Mesenchymal stem cell (in vitro differentiated cells and primary cell): Measurements from ENCODE around the gene PIGM.

ENCODE experiments used
- DNase-seq: peaks from one replicate; pipeline ENCODE4 v3.0.0-alpha.2; 2013
- H2AFZ ChIP-seq: one replicate; pipeline ENCODE4 v1.6.1; 2013; ENCODE audit warnings: low read depth, mild to moderate bottlenecking, control low read depth, inconsistent platforms, low read length, moderate library complexity
- H2AK5ac ChIP-seq: 2 replicates; pipeline ENCODE4 v1.6.1; 2013; ENCODE audit warnings: low read length, moderate library complexity, mild to moderate bottlenecking, inconsistent platforms; ENCODE audit not compliant: severe bottlenecking
- H2BK120ac ChIP-seq: one replicate; pipeline ENCODE4 v1.6.1; 2013; ENCODE audit warnings: low read depth, mild to moderate bottlenecking, inconsistent platforms, low read length, moderate library complexity
- H2BK12ac ChIP-seq, 2 experiments: one replicate each; pipeline ENCODE4 v1.6.1; 2013; ENCODE audit warnings: inconsistent platforms in 2 of 2, low read length in 2 of 2, mild to moderate bottlenecking in 2 of 2, moderate library complexity in 2 of 2, control low read depth in 1 of 2
- H2BK15ac ChIP-seq: one replicate; pipeline ENCODE4 v1.6.1; 2013; ENCODE audit warnings: mild to moderate bottlenecking, low read depth, inconsistent platforms; ENCODE audit not compliant: poor library complexity, severe bottlenecking
- H2BK5ac ChIP-seq: 2 replicates; pipeline ENCODE4 v1.6.1; 2013; ENCODE audit warnings: low read depth, mild to moderate bottlenecking, low read length, control low read depth, inconsistent platforms; ENCODE audit not compliant: poor library complexity, severe bottlenecking
- H3K14ac ChIP-seq, 2 experiments: one replicate each; pipeline ENCODE4 v1.6.1; 2013; ENCODE audit warnings: inconsistent platforms in 2 of 2, low read length in 2 of 2, control low read depth in 1 of 2, mild to moderate bottlenecking in 1 of 2, moderate library complexity in 1 of 2
- H3K18ac ChIP-seq, 2 experiments: one replicate each; pipeline ENCODE4 v1.6.1; 2013; ENCODE audit warnings: inconsistent platforms in 2 of 2, low read length in 2 of 2, control low read depth in 1 of 2, low read depth in 1 of 2, mild to moderate bottlenecking in 1 of 2
- H3K23ac ChIP-seq, 2 experiments: one replicate each; pipeline ENCODE4 v1.6.1; 2013; ENCODE audit warnings: inconsistent platforms in 2 of 2, low read length in 2 of 2, mild to moderate bottlenecking in 2 of 2, moderate library complexity in 2 of 2, control low read depth in 1 of 2
- H3K27ac ChIP-seq: 2 replicates; pipeline ENCODE4 v1.5.1; 2013; ENCODE audit warnings: mild to moderate bottlenecking, moderate library complexity, low read length, control low read depth, inconsistent platforms; ENCODE audit not compliant: poor library complexity, severe bottlenecking
- H3K27me3 ChIP-seq, 2 experiments: 2 replicates each; pipeline versions ENCODE4 v1.6.1 to v1.7.0; 2013; ENCODE audit warnings: low read length in 2 of 2, mild to moderate bottlenecking in 2 of 2, moderate library complexity in 2 of 2, control low read depth in 1 of 2, inconsistent platforms in 1 of 2; ENCODE audit not compliant: control insufficient read depth in 1 of 2, insufficient read depth in 1 of 2
- H3K36me3 ChIP-seq, 2 experiments: 2 replicates each; pipeline versions ENCODE4 v1.6.1 to v1.7.0; 2013; ENCODE audit warnings: low read length in 2 of 2, control low read depth in 1 of 2, inconsistent platforms in 1 of 2, low read depth in 1 of 2, mild to moderate bottlenecking in 1 of 2; ENCODE audit not compliant: insufficient read depth in 2 of 2, control insufficient read depth in 1 of 2
- H3K4ac ChIP-seq, 2 experiments: one replicate each; pipeline ENCODE4 v1.6.1; 2013; ENCODE audit warnings: inconsistent platforms in 2 of 2, low read length in 2 of 2, mild to moderate bottlenecking in 2 of 2, moderate library complexity in 2 of 2, control low read depth in 1 of 2, low read depth in 1 of 2
- H3K4me1 ChIP-seq: 2 replicates; pipeline ENCODE4 v1.6.1; 2013; ENCODE audit warnings: low read depth, low read length, control low read depth; ENCODE audit not compliant: control insufficient read depth, insufficient read depth
- H3K4me2 ChIP-seq: 2 replicates; pipeline ENCODE4 v1.6.1; 2013; ENCODE audit warnings: low read length, mild to moderate bottlenecking, inconsistent platforms; ENCODE audit not compliant: poor library complexity, severe bottlenecking
- H3K4me3 ChIP-seq, 2 experiments: 2 replicates each; pipeline versions ENCODE4 v1.5.1 to v1.7.0; 2013; ENCODE audit warnings: low read length in 2 of 2, mild to moderate bottlenecking in 2 of 2, control low read depth in 1 of 2, low read depth in 1 of 2; ENCODE audit not compliant: insufficient read depth in 1 of 2
- H3K79me1 ChIP-seq: replicated peaks from 2 replicates; pipeline ENCODE4 v1.6.1; 2013; ENCODE audit warnings: mild to moderate bottlenecking, control low read depth, low read length, inconsistent platforms; ENCODE audit not compliant: poor library complexity, severe bottlenecking
- H3K9ac ChIP-seq: 2 replicates; pipeline ENCODE4 v1.7.0; 2013; ENCODE audit warnings: mild to moderate bottlenecking, low read length, moderate library complexity
- H3K9me3 ChIP-seq: 2 replicates; pipeline ENCODE4 v1.7.0; 2013; ENCODE audit warnings: mild to moderate bottlenecking, low read length; ENCODE audit not compliant: control insufficient read depth
- H4K8ac ChIP-seq: one replicate; pipeline ENCODE4 v1.6.1; 2013; ENCODE audit warnings: inconsistent platforms, mild to moderate bottlenecking, low read length, moderate library complexity
- H4K91ac ChIP-seq: one replicate; pipeline ENCODE4 v1.6.1; 2013; ENCODE audit warnings: mild to moderate bottlenecking, low read length, inconsistent platforms
- WGBS: methylation state at CpG from one replicate; pipeline ENCODE4 v1.1.7; 2013; ENCODE audit warnings: mixed read lengths; 5-methylcytosine and 5-hydroxymethylcytosine counted together

PIGM gene

DNA sequence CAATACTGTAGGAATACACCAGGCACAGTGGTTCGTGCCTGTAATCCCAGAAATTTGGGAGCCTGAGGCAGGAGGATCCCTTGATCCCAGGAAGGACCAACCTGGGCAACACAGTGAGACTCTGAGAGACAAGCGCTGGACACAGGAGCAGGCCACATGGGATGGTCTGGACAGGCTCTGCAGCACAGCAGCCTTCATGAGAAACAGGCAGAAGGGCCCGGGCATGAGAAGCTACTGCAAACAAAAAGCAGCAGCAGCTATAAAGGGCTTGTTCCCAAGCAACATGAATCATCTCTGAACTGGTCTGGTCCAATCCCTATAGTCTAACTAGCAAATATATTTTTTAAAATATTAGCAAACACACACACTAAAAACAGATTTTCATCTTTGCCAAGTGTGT lies 42.2 kb downstream of the PIGM start:
- Histone ChIP-seq H3K27me3 (peaks cover 0 to 38% of the 10 kb centered on the region in 2 experiments), H3K4ac (no peak overlapping the region), H3K27ac (no peak overlapping the region), H3K18ac (no peak overlapping the region), H3K4me3 (no peak overlapping the region), H3K14ac (no peak overlapping the region), H3K4me1 (no peaks in the 10 kb centered on the region), H2BK5ac (no peak overlapping the region), H2BK120ac (no peak overlapping the region), H2AK5ac (no peak overlapping the region), H2AFZ (no peak overlapping the region), H3K9me3 (no peaks in the 10 kb centered on the region), H3K4me2 (no peak overlapping the region), H3K23ac (no peak overlapping the region), H3K79me1 (no peaks in the 10 kb centered on the region), H3K36me3 (peaks cover 0 to 3% of the 10 kb centered on the region in 2 experiments), H4K8ac (no peak overlapping the region), H2BK12ac (no peak overlapping the region), H4K91ac (no peak overlapping the region), H3K9ac (no peak overlapping the region), H2BK15ac (no peak overlapping the region)
- no peak for DNase-seq
- 49% methylated on average over 3 of the region's 3 CpGs for WGBS

DNA sequence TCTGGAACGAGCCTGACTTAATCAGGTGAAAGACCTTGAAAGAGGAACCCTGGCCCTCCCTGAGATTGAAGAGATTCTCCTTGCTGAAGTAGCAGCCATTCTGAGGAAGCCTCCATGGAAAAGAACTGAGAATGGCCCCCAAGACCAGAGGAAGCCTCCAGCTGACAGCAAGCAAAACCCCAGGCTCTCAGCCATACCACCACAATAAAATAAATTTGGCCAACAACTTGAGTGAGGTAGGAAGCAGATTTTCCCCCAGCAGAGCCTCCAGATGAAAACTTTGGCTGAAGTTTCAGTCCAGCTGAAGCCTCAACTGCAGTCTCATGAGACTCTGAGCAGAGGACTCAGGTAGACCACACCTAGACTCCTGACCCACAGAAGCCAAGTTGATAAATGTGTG lies 43.8 kb downstream of the PIGM start:
- H2AFZ ChIP-seq: no peak overlapping the region
- H3K9me3 ChIP-seq: no peaks in the 10 kb centered on the region
- 65% methylated on average over 1 of the region's 1 CpG for WGBS
- no peaks in the 10 kb centered on the region for H3K79me1 ChIP-seq
- no peak for DNase-seq
- H3K9ac ChIP-seq: no peak overlapping the region
- H2AK5ac ChIP-seq: no peak overlapping the region
- H3K27me3 ChIP-seq: peaks cover 0 to 48% of the 10 kb centered on the region in 2 experiments
- no peak overlapping the region for H2BK12ac ChIP-seq
- H4K91ac ChIP-seq: no peak overlapping the region
- no peak overlapping the region for H3K27ac ChIP-seq
- H3K4me1 ChIP-seq: no peaks in the 10 kb centered on the region
- H3K36me3 ChIP-seq: peaks cover 0 to 6% of the 10 kb centered on the region in 2 experiments
- no peak overlapping the region for H3K23ac ChIP-seq
- H2BK120ac ChIP-seq: no peak overlapping the region
- H2BK5ac ChIP-seq: no peak overlapping the region
- no peak overlapping the region for H4K8ac ChIP-seq
- H3K4me3 ChIP-seq: no peak overlapping the region
- H3K4ac ChIP-seq: no peak overlapping the region
- no peak overlapping the region for H3K18ac ChIP-seq
- H2BK15ac ChIP-seq: no peak overlapping the region
- H3K14ac ChIP-seq: no peak overlapping the region
- H3K4me2 ChIP-seq: no peak overlapping the region

DNA sequence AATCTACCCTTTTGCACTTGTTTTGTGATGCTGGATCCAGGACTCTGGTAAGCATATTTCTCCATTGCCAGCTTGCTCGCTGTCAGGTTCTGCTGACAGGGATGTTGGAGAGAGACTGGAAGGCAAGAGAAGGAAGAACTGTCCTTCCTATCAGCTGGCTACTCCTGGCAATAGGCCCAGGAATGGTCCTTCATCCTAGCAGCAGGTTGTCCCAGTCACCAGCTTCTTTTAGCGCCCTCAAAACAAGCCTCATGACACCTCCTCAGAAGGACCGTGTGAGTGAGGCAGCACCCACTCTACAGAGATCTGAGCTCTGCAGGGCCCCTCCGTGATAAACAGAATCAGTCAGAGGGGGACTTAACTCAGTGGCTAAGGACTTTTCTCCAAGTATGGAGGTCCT lies 44.6 kb downstream of the PIGM start:
- Histone ChIP-seq H3K23ac (no peak overlapping the region), H2BK12ac (no peak overlapping the region), H2AK5ac (no peak overlapping the region), H3K14ac (no peak overlapping the region), H3K9me3 (no peaks in the 10 kb centered on the region), H3K4me2 (no peak overlapping the region), H3K36me3 (peaks cover 0 to 10% of the 10 kb centered on the region in 2 experiments), H3K27ac (no peak overlapping the region), H2BK120ac (no peak overlapping the region), H3K4ac (no peak overlapping the region), H3K4me3 (no peak overlapping the region), H4K91ac (no peak overlapping the region), H2BK5ac (no peak overlapping the region), H2BK15ac (no peak overlapping the region), H3K27me3 (peaks cover 0 to 45% of the 10 kb centered on the region in 2 experiments), H3K18ac (no peak overlapping the region), H3K4me1 (no peaks in the 10 kb centered on the region), H3K9ac (no peak overlapping the region), H3K79me1 (no peaks in the 10 kb centered on the region), H2AFZ (no peak overlapping the region), H4K8ac (no peak overlapping the region)
- DNase-seq: no peak
- WGBS: 74% methylated on average over 4 of the region's 4 CpGs

DNA sequence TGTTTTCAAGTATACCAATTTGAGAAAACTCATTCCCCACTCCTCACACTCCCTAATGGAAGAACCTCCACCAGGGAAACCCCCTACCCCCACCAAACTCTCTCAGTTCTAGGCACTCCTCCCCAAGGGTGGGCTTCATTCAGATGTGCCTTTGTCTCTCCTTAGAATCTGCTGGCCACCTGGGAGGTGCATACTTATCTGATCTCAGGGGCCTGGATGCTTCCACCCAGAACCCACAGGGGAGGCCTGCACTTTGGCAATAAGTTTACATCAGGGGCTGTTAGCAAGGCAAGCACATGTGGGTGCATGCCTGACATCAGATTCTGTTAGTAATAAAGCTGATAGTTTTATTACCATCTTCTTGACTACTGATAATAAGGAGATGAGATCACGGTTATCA lies 45.3 kb downstream of the PIGM start:
- no peaks in the 10 kb centered on the region for H3K79me1 ChIP-seq

More for the DNA sequence above, 45.3 kb downstream of the PIGM start:
- WGBS: 83% methylated on average over 1 of the region's 1 CpG
- Histone ChIP-seq H2BK12ac (no peak overlapping the region), H3K4me2 (no peak overlapping the region), H3K23ac (no peak overlapping the region), H2AFZ (no peak overlapping the region), H4K91ac (no peak overlapping the region), H3K18ac (no peak overlapping the region), H3K4ac (no peak overlapping the region), H3K4me3 (no peak overlapping the region), H3K27ac (no peak overlapping the region), H3K36me3 (peaks cover 0 to 16% of the 10 kb centered on the region in 2 experiments), H2BK5ac (no peak overlapping the region), H2BK15ac (no peak overlapping the region), H2BK120ac (no peak overlapping the region), H3K9ac (no peak overlapping the region), H3K4me1 (no peaks in the 10 kb centered on the region), H3K14ac (no peak overlapping the region), H2AK5ac (no peak overlapping the region), H3K9me3 (no peaks in the 10 kb centered on the region), H4K8ac (no peak overlapping the region), H3K27me3 (peaks cover 0 to 40% of the 10 kb centered on the region in 2 experiments)
- no peak for DNase-seq
